KBM-7 (cell line): ENCODE measurements around the gene SRXN1.
"Not testable (repeated sequence)": the region's sequence is repeated elsewhere in the genome, so short reads cannot be mapped to it uniquely, and the experiment has no call there.

ENCODE experiments used
- DNase-seq: peaks from one replicate; pipeline ENCODE4 v3.0.0-alpha.2; 2015
- in situ Hi-C: fragments of 300-500 bp; cut with MboI; formaldehyde crosslinking; loops from 2 replicates; pipeline ENCODE4 v1.14.3; 2020; ENCODE audit warnings: low sequenced_read_pairs, low pct_unique_long_range_greater_than_20kb, mixed read lengths

SRXN1 gene

GRCh38 chr20:653110-653589 is at the start of gene SRXN1:
TSS of gene SRXN1 (minus strand) at chr20:653200. CDS start at chr20:653185, 15 bp downstream.
- DNase-seq: peak; percentile 81
- in situ Hi-C loops: no loop called here

- in situ Hi-C loops: no loop called here
- no peak for DNase-seq
Observed at GRCh38 chr20:701401-702129, 48.6 kb upstream of the SRXN1 start.

GRCh38 chr20:699811-700338 is 46.9 kb upstream of the SRXN1 start:
- in situ Hi-C loops: no loop called here

GRCh38 chr20:699342-699741 is 46.3 kb upstream of the SRXN1 start:
- DNase-seq: no peak
- in situ Hi-C loops: no loop called here

More at GRCh38 chr20:699811-700338, 46.9 kb upstream of the SRXN1 start:
- no peak for DNase-seq

- in situ Hi-C loops: no loop called here
- DNase-seq: no peak
Observed at GRCh38 chr20:698276-698675, 45.3 kb upstream of the SRXN1 start.

- DNase-seq: no peak
- in situ Hi-C loops: no loop called here
Observed at GRCh38 chr20:697826-698225, 44.8 kb upstream of the SRXN1 start.

GRCh38 chr20:695165-695866 is 42.3 kb upstream of the SRXN1 start:
- in situ Hi-C loops: no loop called here
- DNase-seq: no peak

GRCh38 chr20:694496-694895 is 41.5 kb upstream of the SRXN1 start:
- DNase-seq: no peak
- in situ Hi-C loops: no loop called here

GRCh38 chr20:693786-694185 is 40.8 kb upstream of the SRXN1 start:
- in situ Hi-C loops, DNase-seq: not testable (repeated sequence)

- no peak for DNase-seq
- in situ Hi-C loops: no loop called here
Observed at GRCh38 chr20:692044-692443, 39.0 kb upstream of the SRXN1 start.

GRCh38 chr20:689947-690346 is 36.9 kb upstream of the SRXN1 start:
- in situ Hi-C loops: no loop called here

GRCh38 chr20:689348-689747 is 36.3 kb upstream of the SRXN1 start:
- DNase-seq: no peak
- in situ Hi-C loops: no loop called here

More at GRCh38 chr20:689947-690346, 36.9 kb upstream of the SRXN1 start:
- no peak for DNase-seq

GRCh38 chr20:688809-689212 is 35.8 kb upstream of the SRXN1 start:
- in situ Hi-C loops: no loop called here
- DNase-seq: no peak

GRCh38 chr20:687468-688203 is 34.6 kb upstream of the SRXN1 start:
- in situ Hi-C loops: no loop called here
- no peak for DNase-seq

- in situ Hi-C loops: no loop called here
- no peak for DNase-seq
Observed at GRCh38 chr20:684676-685319, 31.8 kb upstream of the SRXN1 start.

- in situ Hi-C loops: no loop called here
- no peak for DNase-seq
Observed at GRCh38 chr20:682123-682522, 29.1 kb upstream of the SRXN1 start.

- in situ Hi-C loops: no loop called here
- no peak for DNase-seq
Observed at GRCh38 chr20:680638-681187, 27.7 kb upstream of the SRXN1 start.

GRCh38 chr20:677957-678356 is 25.0 kb upstream of the SRXN1 start:
- no peak for DNase-seq
- in situ Hi-C loops: no loop called here

- no peak for DNase-seq
- in situ Hi-C loops: no loop called here
Observed at GRCh38 chr20:676967-677366, 24.0 kb upstream of the SRXN1 start.
